HepG2 (cell line): ENCODE measurements around the gene RRAD. TPM values are rescaled to one million over a fixed set of nuclear protein-coding genes. Genes with fewer than 3 reads are reported as not detected.

Experiments
- ARID2 ChIP-seq: sonication (generic); formaldehyde crosslinking; IDR thresholded peaks from 2 replicates; pipeline ENCODE4 v1.8.1; 2022; ENCODE audit warnings: mild to moderate bottlenecking, missing genetic modification reagents, borderline replicate concordance
- CCAR2 ChIP-seq: fragments of 200-400 bp; formaldehyde crosslinking; optimal IDR thresholded peaks from 2 replicates; pipeline ENCODE3; 2018; ENCODE audit warnings: low read depth, mild to moderate bottlenecking, low read length, moderate library complexity
- NFE2L2 ChIP-seq: fragments of 150-350 bp; IDR thresholded peaks from 2 replicates; pipeline ENCODE4 v1.6.1; 2014; ENCODE audit warnings: low read length
- TP53 ChIP-seq: sonication (generic); formaldehyde crosslinking; conservative IDR thresholded peaks from 2 replicates; pipeline ENCODE4 v1.4.0; 2020; ENCODE audit warnings: missing genetic modification reagents
- ZBTB42 ChIP-seq: sonication (generic); formaldehyde crosslinking; IDR thresholded peaks from 2 replicates; pipeline ENCODE4 v1.5.0; 2020; ENCODE audit warnings: mild to moderate bottlenecking, missing genetic modification reagents
- ZKSCAN1 ChIP-seq: fragments of 150-350 bp; IDR thresholded peaks from 2 replicates; pipeline ENCODE4 v1.6.1; 2014; ENCODE audit warnings: low read length
- ZNF12 ChIP-seq: sonication (generic); formaldehyde crosslinking; IDR thresholded peaks from 2 replicates; pipeline ENCODE4 v1.5.0; 2020; ENCODE audit warnings: missing genetic modification reagents
- ZNF720 ChIP-seq: sonication (generic); formaldehyde crosslinking; IDR thresholded peaks from 2 replicates; pipeline ENCODE4 v1.4.0; 2020; ENCODE audit warnings: missing genetic modification reagents
- ZNF780A ChIP-seq: sonication (generic); formaldehyde crosslinking; IDR thresholded peaks from 2 replicates; pipeline ENCODE4 v1.8.0; 2022; ENCODE audit warnings: mild to moderate bottlenecking, missing genetic modification reagents, moderate library complexity
- ZNF883 ChIP-seq: sonication (generic); formaldehyde crosslinking; IDR thresholded peaks from 2 replicates; pipeline ENCODE4 v1.5.1; 2020; ENCODE audit warnings: mild to moderate bottlenecking, missing genetic modification reagents; ENCODE audit errors: not compliant biosample characterization
- polyA plus RNA-seq, 8 experiments: library from polyadenylated mRNA; depleted of rRNA in 3 of 8; stranded (reverse) in 7 of 8; unstranded in 1 of 8; fragments of >200 nt; fragmentation: Illumina TruSeq in 4 of 8; extraction: Trizol in 4 of 8; gene quantifications; 2 replicates each; pipeline versions ENCODE4 v1.2.1 to v1.2.3, GENCODE V29; 2011 to 2016; ENCODE audit warnings: low read depth in 4 of 8, missing spikeins in 1 of 8, mixed read lengths in 1 of 8; ENCODE audit not compliant: insufficient read depth in 1 of 8
- total RNA-seq, 5 experiments: library from RNA; depleted of rRNA; stranded (reverse); fragments of >200 nt; fragmentation: Illumina TruSeq; extraction: Trizol; gene quantifications; 2 replicates each; pipeline ENCODE4 v1.2.3, GENCODE V29; 2016; ENCODE audit warnings: low read depth in 1 of 5
- TF ChIP-seq, protein P1 (sequence below): fragments of 450-650 bp; IDR thresholded peaks from 2 replicates; pipeline ENCODE4 v1.6.1; 2017
- TF ChIP-seq, protein P2 (sequence below): sonication (generic); formaldehyde crosslinking; IDR thresholded peaks from 2 replicates; pipeline ENCODE4 v1.8.1; 2022; ENCODE audit warnings: low read depth, mild to moderate bottlenecking, missing genetic modification reagents
- TF ChIP-seq, protein P3 (sequence below): fragments of 450-650 bp; IDR thresholded peaks from 2 replicates; pipeline ENCODE4 v1.6.1; 2017; ENCODE audit warnings: mild to moderate bottlenecking
- TF ChIP-seq, protein P4 (sequence below): sonication (generic); formaldehyde crosslinking; IDR thresholded peaks from 2 replicates; pipeline ENCODE4 v1.4.0; 2020; ENCODE audit warnings: missing genetic modification reagents
- TF ChIP-seq, protein P5 (sequence below): sonication (generic); formaldehyde crosslinking; IDR thresholded peaks from 2 replicates; pipeline ENCODE4 v1.8.0; 2022; ENCODE audit warnings: mild to moderate bottlenecking, missing genetic modification reagents, borderline replicate concordance

The RRAD gene
- total and polyA plus RNA-seq, 2 of the 13 experiments (the other 11 are each of a cell fraction or from before 2014, with no cell fraction given) = 0.80 to 1.1 TPM

DNA sequence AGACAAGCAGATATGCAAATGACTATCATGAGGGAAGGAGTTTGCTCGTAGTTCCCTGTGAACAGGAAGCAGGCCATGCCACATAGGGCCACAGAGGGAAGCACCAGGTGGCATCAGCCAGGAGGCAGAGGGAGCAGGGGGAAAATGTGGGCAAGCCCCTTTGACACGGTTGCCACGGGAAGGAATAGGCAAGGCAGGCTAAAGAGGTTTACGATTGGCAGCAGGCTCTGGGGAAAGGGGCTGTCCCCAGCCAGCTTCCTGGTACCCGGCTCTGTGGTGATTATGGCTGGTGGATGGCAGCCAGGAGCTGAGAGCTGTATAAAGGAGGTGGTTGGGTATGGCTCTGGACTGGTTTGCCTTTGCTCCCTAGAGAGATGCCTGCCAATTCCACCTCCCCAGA, 36.6 kb upstream of the RRAD start (continued):
- TF ChIP-seq, protein P1, sequence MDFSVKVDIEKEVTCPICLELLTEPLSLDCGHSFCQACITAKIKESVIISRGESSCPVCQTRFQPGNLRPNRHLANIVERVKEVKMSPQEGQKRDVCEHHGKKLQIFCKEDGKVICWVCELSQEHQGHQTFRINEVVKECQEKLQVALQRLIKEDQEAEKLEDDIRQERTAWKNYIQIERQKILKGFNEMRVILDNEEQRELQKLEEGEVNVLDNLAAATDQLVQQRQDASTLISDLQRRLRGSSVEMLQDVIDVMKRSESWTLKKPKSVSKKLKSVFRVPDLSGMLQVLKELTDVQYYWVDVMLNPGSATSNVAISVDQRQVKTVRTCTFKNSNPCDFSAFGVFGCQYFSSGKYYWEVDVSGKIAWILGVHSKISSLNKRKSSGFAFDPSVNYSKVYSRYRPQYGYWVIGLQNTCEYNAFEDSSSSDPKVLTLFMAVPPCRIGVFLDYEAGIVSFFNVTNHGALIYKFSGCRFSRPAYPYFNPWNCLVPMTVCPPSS = no peak
- TF ChIP-seq ZNF780A (CRISPR knock-in tag) (no peak), ZNF12 (CRISPR knock-in tag) (no peak), ZNF720 (CRISPR knock-in tag) (no peak), CCAR2 (no peak), NFE2L2 (no peak), ARID2 (CRISPR knock-in tag) (0 out of 2 replicates have a peak, but pooled peaks have one; percentile 25), ZBTB42 (no peak), ZKSCAN1 (no peak), TP53 (no peak), ZNF883 (CRISPR knock-in tag) (no peak)
- TF ChIP-seq, protein P2, sequence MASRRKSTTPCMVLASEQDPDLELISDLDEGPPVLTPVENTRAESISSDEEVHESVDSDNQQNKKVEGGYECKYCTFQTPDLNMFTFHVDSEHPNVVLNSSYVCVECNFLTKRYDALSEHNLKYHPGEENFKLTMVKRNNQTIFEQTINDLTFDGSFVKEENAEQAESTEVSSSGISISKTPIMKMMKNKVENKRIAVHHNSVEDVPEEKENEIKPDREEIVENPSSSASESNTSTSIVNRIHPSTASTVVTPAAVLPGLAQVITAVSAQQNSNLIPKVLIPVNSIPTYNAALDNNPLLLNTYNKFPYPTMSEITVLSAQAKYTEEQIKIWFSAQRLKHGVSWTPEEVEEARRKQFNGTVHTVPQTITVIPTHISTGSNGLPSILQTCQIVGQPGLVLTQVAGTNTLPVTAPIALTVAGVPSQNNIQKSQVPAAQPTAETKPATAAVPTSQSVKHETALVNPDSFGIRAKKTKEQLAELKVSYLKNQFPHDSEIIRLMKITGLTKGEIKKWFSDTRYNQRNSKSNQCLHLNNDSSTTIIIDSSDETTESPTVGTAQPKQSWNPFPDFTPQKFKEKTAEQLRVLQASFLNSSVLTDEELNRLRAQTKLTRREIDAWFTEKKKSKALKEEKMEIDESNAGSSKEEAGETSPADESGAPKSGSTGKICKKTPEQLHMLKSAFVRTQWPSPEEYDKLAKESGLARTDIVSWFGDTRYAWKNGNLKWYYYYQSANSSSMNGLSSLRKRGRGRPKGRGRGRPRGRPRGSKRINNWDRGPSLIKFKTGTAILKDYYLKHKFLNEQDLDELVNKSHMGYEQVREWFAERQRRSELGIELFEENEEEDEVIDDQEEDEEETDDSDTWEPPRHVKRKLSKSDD (CRISPR knock-in tag) = no peak
- TF ChIP-seq, protein P3, sequence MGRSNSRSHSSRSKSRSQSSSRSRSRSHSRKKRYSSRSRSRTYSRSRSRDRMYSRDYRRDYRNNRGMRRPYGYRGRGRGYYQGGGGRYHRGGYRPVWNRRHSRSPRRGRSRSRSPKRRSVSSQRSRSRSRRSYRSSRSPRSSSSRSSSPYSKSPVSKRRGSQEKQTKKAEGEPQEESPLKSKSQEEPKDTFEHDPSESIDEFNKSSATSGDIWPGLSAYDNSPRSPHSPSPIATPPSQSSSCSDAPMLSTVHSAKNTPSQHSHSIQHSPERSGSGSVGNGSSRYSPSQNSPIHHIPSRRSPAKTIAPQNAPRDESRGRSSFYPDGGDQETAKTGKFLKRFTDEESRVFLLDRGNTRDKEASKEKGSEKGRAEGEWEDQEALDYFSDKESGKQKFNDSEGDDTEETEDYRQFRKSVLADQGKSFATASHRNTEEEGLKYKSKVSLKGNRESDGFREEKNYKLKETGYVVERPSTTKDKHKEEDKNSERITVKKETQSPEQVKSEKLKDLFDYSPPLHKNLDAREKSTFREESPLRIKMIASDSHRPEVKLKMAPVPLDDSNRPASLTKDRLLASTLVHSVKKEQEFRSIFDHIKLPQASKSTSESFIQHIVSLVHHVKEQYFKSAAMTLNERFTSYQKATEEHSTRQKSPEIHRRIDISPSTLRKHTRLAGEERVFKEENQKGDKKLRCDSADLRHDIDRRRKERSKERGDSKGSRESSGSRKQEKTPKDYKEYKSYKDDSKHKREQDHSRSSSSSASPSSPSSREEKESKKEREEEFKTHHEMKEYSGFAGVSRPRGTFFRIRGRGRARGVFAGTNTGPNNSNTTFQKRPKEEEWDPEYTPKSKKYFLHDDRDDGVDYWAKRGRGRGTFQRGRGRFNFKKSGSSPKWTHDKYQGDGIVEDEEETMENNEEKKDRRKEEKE = no peak
- TF ChIP-seq, protein P4, sequence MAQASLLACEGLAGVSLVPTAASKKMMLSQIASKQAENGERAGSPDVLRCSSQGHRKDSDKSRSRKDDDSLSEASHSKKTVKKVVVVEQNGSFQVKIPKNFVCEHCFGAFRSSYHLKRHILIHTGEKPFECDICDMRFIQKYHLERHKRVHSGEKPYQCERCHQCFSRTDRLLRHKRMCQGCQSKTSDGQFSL = no peak
- TF ChIP-seq, protein P5, sequence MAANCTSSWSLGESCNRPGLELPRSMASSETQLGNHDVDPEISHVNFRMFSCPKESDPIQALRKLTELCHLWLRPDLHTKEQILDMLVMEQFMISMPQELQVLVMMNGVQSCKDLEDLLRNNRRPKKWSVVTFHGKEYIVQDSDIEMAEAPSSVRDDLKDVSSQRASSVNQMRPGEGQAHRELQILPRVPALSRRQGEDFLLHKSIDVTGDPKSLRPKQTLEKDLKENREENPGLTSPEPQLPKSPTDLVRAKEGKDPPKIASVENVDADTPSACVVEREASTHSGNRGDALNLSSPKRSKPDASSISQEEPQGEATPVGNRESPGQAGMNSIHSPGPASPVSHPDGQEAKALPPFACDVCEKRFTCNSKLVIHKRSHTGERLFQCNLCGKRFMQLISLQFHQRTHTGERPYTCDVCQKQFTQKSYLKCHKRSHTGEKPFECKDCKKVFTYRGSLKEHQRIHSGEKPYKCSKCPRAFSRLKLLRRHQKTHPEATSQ (CRISPR knock-in tag) = no peak
